ENCODE measurements around the gene RHOV.

GRCh38 chr15:40911693-40912092 is 37.7 kb upstream of the RHOV start:
- TF ChIP-seq CTCF (IDR thresholded peaks at IDR 0.05) (no peak), POLR2A (IDR thresholded peaks at IDR 0.05) (no peak)
